ENCODE data around the gene KRT9.

Gene KRT9

GRCh38 chr17:41555105-41555887 is 16.6 kb downstream of the KRT9 start:
- Mint-ChIP-seq H3K27me3 (ENCODE audit: low read depth, poor library complexity) (peaks cover 3% of the 10 kb centered on the region), H3K4me1 (peaks cover 38% of the 10 kb centered on the region), H3K9me3 (no peaks in the 10 kb centered on the region), H3K27ac (no peak overlapping the region), H3K4me3 (no peak overlapping the region), H3K36me3 (ENCODE audit: low read depth) (no peaks in the 10 kb centered on the region)
- DNase-seq = no peak
- no peak for TF ChIP-seq CTCF (IDR thresholded peaks at IDR 0.05)

- Mint-ChIP-seq H3K4me3 (no peak overlapping the region), H3K9me3 (no peaks in the 10 kb centered on the region), H3K4me1 (peaks cover 50% of the 10 kb centered on the region), H3K27ac (no peak overlapping the region), H3K36me3 (ENCODE audit: low read depth) (no peaks in the 10 kb centered on the region), H3K27me3 (ENCODE audit: low read depth, poor library complexity) (peaks cover 3% of the 10 kb centered on the region)
- no peak for TF ChIP-seq CTCF (IDR thresholded peaks at IDR 0.05)
- no peak for DNase-seq
Measured at GRCh38 chr17:41553987-41554680, 17.7 kb downstream of the KRT9 start.

GRCh38 chr17:41553176-41553575 is 18.7 kb downstream of the KRT9 start:
- H3K27me3 Mint-ChIP-seq (ENCODE audit: low read depth, poor library complexity) = peaks cover 3% of the 10 kb centered on the region
- DNase-seq = no peak
- no peak overlapping the region for H3K27ac Mint-ChIP-seq
- TF ChIP-seq CTCF (IDR thresholded peaks at IDR 0.05) = no peak
- no peaks in the 10 kb centered on the region for H3K9me3 Mint-ChIP-seq
- no peaks in the 10 kb centered on the region for H3K36me3 Mint-ChIP-seq (ENCODE audit: low read depth)
- peaks cover 59% of the 10 kb centered on the region for H3K4me1 Mint-ChIP-seq
- H3K4me3 Mint-ChIP-seq = no peak overlapping the region

GRCh38 chr17:41552455-41552854 is 19.4 kb downstream of the KRT9 start:
- Mint-ChIP-seq H3K36me3 (ENCODE audit: low read depth) (no peaks in the 10 kb centered on the region), H3K9me3 (no peaks in the 10 kb centered on the region), H3K4me3 (peak overlapping the region; percentile 2), H3K27me3 (ENCODE audit: low read depth, poor library complexity) (peaks cover 3% of the 10 kb centered on the region), H3K4me1 (peaks cover 67% of the 10 kb centered on the region), H3K27ac (peak overlapping the region; percentile 74)
- no peak for DNase-seq
- TF ChIP-seq CTCF (IDR thresholded peaks at IDR 0.05) = no peak

- no peak overlapping the region for H3K27ac Mint-ChIP-seq
- peaks cover 3% of the 10 kb centered on the region for H3K27me3 Mint-ChIP-seq (ENCODE audit: low read depth, poor library complexity)
- DNase-seq = no peak
- no peak for TF ChIP-seq CTCF (IDR thresholded peaks at IDR 0.05)
- H3K36me3 Mint-ChIP-seq (ENCODE audit: low read depth) = peaks cover 3% of the 10 kb centered on the region
- H3K4me1 Mint-ChIP-seq = peaks cover 74% of the 10 kb centered on the region
- peaks cover 6% of the 10 kb centered on the region for H3K9me3 Mint-ChIP-seq
- H3K4me3 Mint-ChIP-seq = no peak overlapping the region
Measured at GRCh38 chr17:41551365-41551764, 20.5 kb downstream of the KRT9 start.

Measured in nephron progenitor cell (in vitro differentiated cells).